ENCODE results near the gene C14orf180.

- TF ChIP-seq CTCF (IDR thresholded peaks at IDR 0.05), result no peak
- no peak for TF ChIP-seq EP300 (IDR thresholded peaks at IDR 0.05)
These were observed 34.2 kb upstream of the C14orf180 start for GRCh38 chr14:104545151-104545941.

Measured in ovary (tissue), 3 donors.